HG03135 (cell line): ENCODE data around the gene GASK1B.

ENCODE experiments used
- ATAC-seq: cut with Tn5 transposase; IDR thresholded peaks from one replicate; pipeline ENCODE4 v1.9.1; 2021; ENCODE audit warnings: mild to moderate bottlenecking, moderate library complexity; ENCODE audit not compliant: unreplicated experiment

The GASK1B gene

GRCh38 chr4:158189422-158189821 is 16.6 kb upstream of the GASK1B start:
- no peak for ATAC-seq

GRCh38 chr4:158186815-158187214 is 14.0 kb upstream of the GASK1B start:
- no peak for ATAC-seq

GRCh38 chr4:158182736-158183135 is 9.9 kb upstream of the GASK1B start:
- no peak for ATAC-seq

- ATAC-seq, result no peak
Observed at GRCh38 chr4:158181906-158182305, 9.1 kb upstream of the GASK1B start.

- no peak for ATAC-seq
Observed at GRCh38 chr4:158179465-158179864, 6.6 kb upstream of the GASK1B start.

- no peak for ATAC-seq
Observed at GRCh38 chr4:158176776-158177175, 4.0 kb upstream of the GASK1B start.

GRCh38 chr4:158176108-158176507 is 3.3 kb upstream of the GASK1B start:
- ATAC-seq, result no peak

- no peak for ATAC-seq
Observed at GRCh38 chr4:158170691-158171561, 1.9 kb downstream of the GASK1B start.

- no peak for ATAC-seq
Observed at GRCh38 chr4:158169931-158170690, 2.7 kb downstream of the GASK1B start.

- ATAC-seq, result no peak
Observed at GRCh38 chr4:158169506-158169905, 3.3 kb downstream of the GASK1B start.

- no peak for ATAC-seq
Observed at GRCh38 chr4:158168606-158169005, 4.2 kb downstream of the GASK1B start.

GRCh38 chr4:158166701-158167100 is 6.1 kb downstream of the GASK1B start:
- no peak for ATAC-seq

- ATAC-seq, result no peak
Observed at GRCh38 chr4:158164768-158165213, 8.0 kb downstream of the GASK1B start.

- ATAC-seq, result no peak
Observed at GRCh38 chr4:158163941-158164767, 8.7 kb downstream of the GASK1B start.

- no peak for ATAC-seq
Observed at GRCh38 chr4:158162631-158163030, 10.2 kb downstream of the GASK1B start.

- ATAC-seq, result no peak
Observed at GRCh38 chr4:158161551-158162354, 11.1 kb downstream of the GASK1B start.

GRCh38 chr4:158159718-158160094 is 13.1 kb downstream of the GASK1B start:
- ATAC-seq, result no peak

- ATAC-seq, result no peak
Observed at GRCh38 chr4:158159054-158159717, 13.6 kb downstream of the GASK1B start.

- no peak for ATAC-seq
Observed at GRCh38 chr4:158157412-158157811, 15.4 kb downstream of the GASK1B start.
